Duodenal mucosa (tissue), 2 donors: ENCODE data around the gene RTF2.
"Not testable (repeated sequence)": the region's sequence is repeated elsewhere in the genome, so short reads cannot be mapped to it uniquely, and the experiment has no call there.

Experiments used
- H3K27ac ChIP-seq: one replicate; pipeline ENCODE4 v1.7.0; 2013; ENCODE audit warnings: low read depth, low read length
- H3K27me3 ChIP-seq, 2 donors: one replicate each; pipeline ENCODE4 v1.7.0; 2013; ENCODE audit warnings: low read length in 2 of 2, control low read depth in 1 of 2; ENCODE audit not compliant: insufficient read depth in 2 of 2, control insufficient read depth in 1 of 2
- H3K36me3 ChIP-seq, 2 donors: one replicate each; pipeline ENCODE4 v1.7.0; 2013; ENCODE audit warnings: low read length in 2 of 2, control low read depth in 1 of 2; ENCODE audit not compliant: insufficient read depth in 2 of 2, control insufficient read depth in 1 of 2
- H3K4me1 ChIP-seq, 2 donors: one replicate each; pipeline ENCODE4 v1.7.0; 2013; ENCODE audit warnings: low read length in 2 of 2, control low read depth in 1 of 2; ENCODE audit not compliant: insufficient read depth in 2 of 2, control insufficient read depth in 1 of 2
- H3K4me3 ChIP-seq, 2 donors: one replicate each; pipeline ENCODE4 v1.7.0; 2013; ENCODE audit warnings: low read length in 2 of 2, low read depth in 1 of 2
- H3K9ac ChIP-seq, 2 donors: one replicate each; pipeline ENCODE4 v1.7.0; 2013; ENCODE audit warnings: low read length in 2 of 2, low read depth in 1 of 2
- H3K9me3 ChIP-seq, 2 donors: one replicate each; pipeline ENCODE4 v1.7.0; 2013; ENCODE audit warnings: low read length in 2 of 2, control low read depth in 1 of 2; ENCODE audit not compliant: control insufficient read depth in 1 of 2

Gene RTF2

GRCh38 chr20:56527521-56527920 is 59.1 kb downstream of the RTF2 start:
- H3K36me3 ChIP-seq: no peaks in the 10 kb centered on the region
- no peaks in the 10 kb centered on the region for H3K4me1 ChIP-seq
- H3K9ac ChIP-seq: no peak overlapping the region
- no peak overlapping the region for H3K27ac ChIP-seq
- H3K27me3 ChIP-seq: no peaks in the 10 kb centered on the region
- H3K9me3 ChIP-seq: no peaks in the 10 kb centered on the region
- H3K4me3 ChIP-seq: no peak overlapping the region

DNA sequence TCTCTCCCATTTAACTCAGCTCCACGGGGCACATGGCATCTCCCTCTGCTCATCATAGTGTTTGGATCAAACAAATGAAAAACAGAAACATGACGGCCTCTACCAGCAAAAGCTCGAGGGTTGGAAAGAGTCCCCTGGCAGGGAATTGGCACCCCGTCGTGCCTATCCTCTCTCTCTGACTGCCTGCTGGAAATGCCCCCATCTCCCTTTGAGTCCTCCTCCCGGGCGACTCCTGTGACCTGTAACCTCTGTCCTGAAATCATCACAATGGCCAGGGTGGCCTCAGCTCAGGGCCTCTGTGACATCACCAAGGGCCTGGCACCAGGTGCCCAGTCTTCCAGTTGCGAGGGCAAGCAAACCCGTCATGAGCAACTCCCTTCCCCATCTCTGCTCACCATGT is 64.5 kb downstream of the RTF2 start, which contains the start of gene FAM209B:
Gene FAM209B (plus strand): TSS at position 301 of the 400 bp plus-strand sequence. CDS start 96 bp downstream, at position 397.
- not testable (repeated sequence) for H3K36me3 ChIP-seq, H3K9me3 ChIP-seq

GRCh38 chr20:56537997-56538396 is 69.6 kb downstream of the RTF2 start:
- Histone ChIP-seq H3K4me1 (no peaks in the 10 kb centered on the region), H3K27me3 (no peaks in the 10 kb centered on the region), H3K4me3 (no peak overlapping the region), H3K9ac (no peak overlapping the region), H3K9me3 (no peaks in the 10 kb centered on the region), H3K27ac (no peak overlapping the region), H3K36me3 (no peaks in the 10 kb centered on the region)

More for the DNA sequence above, 64.5 kb downstream of the RTF2 start, which contains the start of gene FAM209B:
- H3K27ac ChIP-seq, H3K9ac ChIP-seq, H3K4me3 ChIP-seq, H3K27me3 ChIP-seq, H3K4me1 ChIP-seq: not testable (repeated sequence)

DNA sequence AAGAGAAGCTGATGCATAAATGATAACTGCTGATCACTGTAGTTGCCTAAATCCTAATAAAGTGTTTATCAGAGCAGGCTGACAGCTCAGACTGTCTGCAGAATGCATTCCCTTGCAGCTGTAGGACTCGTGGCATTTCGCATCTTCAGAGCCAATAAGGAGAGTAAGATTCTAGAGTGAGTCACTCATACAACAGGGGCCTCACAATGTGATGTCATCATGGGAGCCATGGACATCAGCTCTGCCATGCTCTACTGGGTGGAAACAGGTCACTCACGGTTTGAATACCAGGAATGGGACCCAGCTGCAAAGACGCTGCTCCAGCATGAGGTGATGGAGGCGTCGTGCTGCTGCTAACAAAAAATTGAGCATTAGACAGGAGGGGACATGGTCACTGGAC is 72.0 kb downstream of the RTF2 start:
- Histone ChIP-seq H3K4me1 (no peaks in the 10 kb centered on the region), H3K36me3 (no peaks in the 10 kb centered on the region), H3K9ac (no peak overlapping the region), H3K4me3 (no peak overlapping the region), H3K27me3 (no peaks in the 10 kb centered on the region), H3K27ac (no peak overlapping the region), H3K9me3 (no peaks in the 10 kb centered on the region)

DNA sequence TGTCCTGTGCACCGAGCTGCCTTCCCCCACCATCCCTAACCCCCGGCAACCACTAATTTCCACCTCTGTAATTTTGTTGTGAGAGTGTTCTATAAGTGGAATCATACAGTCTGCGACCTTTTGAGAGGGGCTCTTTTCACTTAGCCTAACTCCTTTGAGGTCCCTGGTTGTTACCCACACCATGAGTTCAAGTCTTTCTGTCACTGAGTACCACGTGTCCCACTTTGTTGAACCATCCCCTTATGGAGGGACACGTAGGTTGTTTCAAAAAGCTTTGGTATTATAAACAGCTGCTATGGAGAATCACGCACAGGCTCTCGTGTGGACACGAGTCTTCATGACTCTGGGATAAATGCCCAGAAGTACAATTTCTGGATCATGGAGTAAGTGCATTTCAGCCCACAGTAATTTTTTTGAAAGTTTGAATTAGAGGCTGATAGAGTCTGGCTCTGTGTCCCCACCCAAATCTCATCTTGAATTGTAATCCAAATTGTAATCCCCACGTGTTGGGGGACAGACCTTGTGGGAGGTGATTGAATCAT is 74.1 kb downstream of the RTF2 start:
- H3K27me3 ChIP-seq: no peaks in the 10 kb centered on the region
- no peaks in the 10 kb centered on the region for H3K9me3 ChIP-seq
- H3K27ac ChIP-seq: no peak overlapping the region
- no peak overlapping the region for H3K9ac ChIP-seq
- no peaks in the 10 kb centered on the region for H3K36me3 ChIP-seq
- no peak overlapping the region for H3K4me3 ChIP-seq
- H3K4me1 ChIP-seq: no peaks in the 10 kb centered on the region

- H3K27ac ChIP-seq: no peak overlapping the region
- no peaks in the 10 kb centered on the region for H3K27me3 ChIP-seq
- H3K4me1 ChIP-seq: no peaks in the 10 kb centered on the region
- H3K4me3 ChIP-seq: no peak overlapping the region
- no peak overlapping the region for H3K9ac ChIP-seq
- H3K9me3 ChIP-seq: no peaks in the 10 kb centered on the region
- H3K36me3 ChIP-seq: no peaks in the 10 kb centered on the region
Observed at GRCh38 chr20:56551571-56551970, 83.1 kb downstream of the RTF2 start.

DNA sequence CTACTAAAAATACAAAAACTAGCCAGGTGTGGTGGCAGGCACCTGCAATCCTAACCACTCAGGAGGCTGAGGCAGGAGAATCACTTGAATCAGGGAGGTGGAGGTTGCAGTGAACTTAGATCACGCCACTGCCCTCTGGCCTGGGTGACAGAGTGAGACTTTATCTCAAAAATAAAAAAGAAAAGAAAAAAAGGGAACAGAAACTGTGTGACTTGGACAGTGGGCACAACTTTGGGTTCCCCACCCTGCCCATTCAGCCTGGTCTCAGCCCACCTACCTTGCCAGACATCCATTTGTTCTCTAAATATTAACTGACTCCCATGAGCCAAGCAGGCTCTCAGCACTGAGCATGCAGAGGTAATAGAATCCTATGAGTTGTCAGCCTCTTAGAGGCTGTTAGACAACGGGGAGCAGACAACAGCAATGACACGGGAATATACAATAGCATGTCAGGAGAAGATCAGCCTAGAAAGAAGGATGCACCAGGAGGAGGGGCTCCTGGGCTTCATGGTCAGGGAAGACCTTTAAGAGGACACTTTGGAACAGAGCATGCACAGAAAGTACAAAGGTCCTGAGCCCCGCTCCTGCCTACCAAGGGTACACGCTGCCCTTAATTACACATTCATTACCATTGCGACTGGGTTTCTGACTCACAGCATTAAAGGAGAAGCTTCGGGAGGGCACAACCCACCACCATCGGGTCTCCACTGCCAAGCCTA is 84.6 kb downstream of the RTF2 start:
- Histone ChIP-seq H3K9ac (no peak overlapping the region), H3K4me1 (no peaks in the 10 kb centered on the region), H3K36me3 (no peaks in the 10 kb centered on the region), H3K27me3 (no peaks in the 10 kb centered on the region), H3K9me3 (no peaks in the 10 kb centered on the region), H3K27ac (no peak overlapping the region), H3K4me3 (no peak overlapping the region)

DNA sequence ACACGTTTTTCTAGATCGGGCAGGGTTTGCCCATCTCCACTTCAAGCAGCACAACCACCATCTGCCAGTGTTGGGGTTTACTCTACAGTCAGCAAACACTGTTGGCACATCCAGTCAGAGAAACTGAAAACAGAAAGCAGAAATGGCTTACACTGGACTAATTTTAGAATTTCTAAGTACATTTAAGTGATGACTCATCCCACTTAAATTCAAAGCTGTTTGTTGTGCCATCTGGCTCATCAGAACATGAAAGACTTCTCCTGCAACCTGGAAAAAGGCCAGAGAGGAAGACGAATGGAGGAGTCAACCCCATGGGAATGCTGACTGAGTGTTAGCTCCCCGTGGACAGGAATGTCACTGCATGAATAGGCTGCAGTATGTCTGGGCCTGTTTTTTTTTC is 86.4 kb downstream of the RTF2 start:
- no peaks in the 10 kb centered on the region for H3K4me1 ChIP-seq
- H3K9ac ChIP-seq: no peak overlapping the region
- no peaks in the 10 kb centered on the region for H3K9me3 ChIP-seq
- H3K27me3 ChIP-seq: no peaks in the 10 kb centered on the region
- H3K4me3 ChIP-seq: no peak overlapping the region
- no peak overlapping the region for H3K27ac ChIP-seq
- no peaks in the 10 kb centered on the region for H3K36me3 ChIP-seq

DNA sequence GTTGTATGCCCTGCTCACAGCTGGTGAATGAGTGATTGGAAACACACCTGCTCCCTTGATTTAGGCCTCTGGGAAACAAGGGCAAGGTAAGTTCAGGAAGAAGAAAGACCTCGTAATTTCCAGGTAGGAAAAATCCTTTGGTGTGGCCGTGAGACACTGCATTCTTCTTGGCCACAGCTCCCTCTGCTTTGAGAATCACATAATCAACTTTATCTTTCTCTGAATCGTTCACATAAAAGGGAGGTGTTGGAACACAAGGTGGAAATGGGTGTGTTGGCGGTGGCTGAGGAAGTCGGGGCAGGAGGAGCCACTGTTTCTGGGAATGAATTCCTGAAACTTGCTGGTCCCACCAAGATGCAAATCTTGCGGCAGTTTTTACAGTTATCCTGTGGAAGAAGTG is 90.5 kb downstream of the RTF2 start:
- Histone ChIP-seq H3K9me3 (no peaks in the 10 kb centered on the region), H3K4me1 (no peaks in the 10 kb centered on the region), H3K36me3 (no peaks in the 10 kb centered on the region), H3K4me3 (no peak overlapping the region), H3K27ac (no peak overlapping the region), H3K27me3 (no peaks in the 10 kb centered on the region), H3K9ac (no peak overlapping the region)

DNA sequence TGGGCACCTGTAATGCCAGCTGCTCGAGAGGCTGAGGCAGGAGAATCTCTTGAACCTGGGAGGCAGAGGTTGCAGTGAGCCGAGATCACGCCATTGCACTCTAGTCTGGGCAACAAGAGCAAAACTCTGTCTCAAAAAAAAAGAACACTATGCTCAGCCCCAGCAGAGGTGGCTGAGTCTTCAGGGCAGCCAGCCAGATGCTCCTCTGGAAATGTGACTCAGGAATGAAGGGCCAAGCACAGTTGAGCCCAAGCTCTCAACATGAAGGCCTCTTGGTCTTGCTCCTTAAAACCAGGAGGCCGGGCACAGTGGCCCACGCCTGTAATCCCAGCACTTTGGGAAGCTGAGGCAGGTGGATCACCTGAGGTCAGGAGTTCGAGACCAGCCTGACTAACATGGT is 96.1 kb downstream of the RTF2 start:
- not testable (repeated sequence) for H3K4me3 ChIP-seq, H3K9ac ChIP-seq, H3K4me1 ChIP-seq, H3K9me3 ChIP-seq, H3K36me3 ChIP-seq, H3K27ac ChIP-seq, H3K27me3 ChIP-seq
